H1 (cell line): ENCODE results near the gene TTK. TPM values are rescaled to one million over a fixed set of nuclear protein-coding genes. Genes with fewer than 3 reads are reported as not detected.

Source experiments
- CTCF ChIA-PET: fragments of 300-600 bp; sonication (Branson Sonifier 250); formaldehyde crosslinking; loops from one replicate; lab custom pipeline; 2021; ENCODE audit not compliant: partially characterized antibody; lab: Charles Lee
- POLR2A ChIA-PET: fragments of 300-600 bp; sonication (Branson Sonifier 250); formaldehyde crosslinking; loops from one replicate; lab custom pipeline; 2021; ENCODE audit warnings: inconsistent platforms; ENCODE audit not compliant: partially characterized antibody; lab: Charles Lee
- DNase-seq, 2 experiments: peaks; one replicate each; pipeline versions ENCODE4 v3.0.0 to v3.0.0-alpha.2; 2010 to 2022; ENCODE audit warnings: low spot score in 2 of 2, low read depth in 1 of 2, mixed read lengths in 1 of 2
- FAIRE-seq: peaks from 2 replicates; lab custom pipeline; 2011; peaks lifted over from hg19 to GRCh38; lab: Jason Lieb, UNC
- H2AFZ ChIP-seq: 2 replicates; pipeline ENCODE4 v1.8.1; 2012; ENCODE audit warnings: low read length, inconsistent platforms
- H2AK5ac ChIP-seq: 2 replicates; pipeline ENCODE4 v1.6.1; 2013; ENCODE audit warnings: low read depth, low read length
- H2BK120ac ChIP-seq: replicated peaks from 2 replicates; pipeline ENCODE3; 2013; ENCODE audit warnings: low read depth, low read length, inconsistent platforms
- H2BK12ac ChIP-seq: 2 replicates; pipeline ENCODE4 v1.6.1; 2013; ENCODE audit warnings: low read depth, low read length
- H2BK15ac ChIP-seq: 2 replicates; pipeline ENCODE4 v1.6.1; 2013; ENCODE audit warnings: low read length
- H2BK20ac ChIP-seq: 2 replicates; pipeline ENCODE4 v1.6.1; 2013; ENCODE audit warnings: low read length
- H2BK5ac ChIP-seq: 2 replicates; pipeline ENCODE4 v1.6.1; 2013; ENCODE audit warnings: low read depth, low read length
- H3K14ac ChIP-seq: 2 replicates; pipeline ENCODE4 v1.6.1; 2013; ENCODE audit warnings: inconsistent platforms; ENCODE audit not compliant: insufficient read length
- H3K18ac ChIP-seq: 2 replicates; pipeline ENCODE4 v1.6.1; 2013; ENCODE audit warnings: low read length; ENCODE audit errors: extremely low read depth
- H3K23ac ChIP-seq: 2 replicates; pipeline ENCODE4 v1.6.1; 2013; ENCODE audit warnings: inconsistent platforms; ENCODE audit not compliant: insufficient read length
- H3K23me2 ChIP-seq: 2 replicates; pipeline ENCODE4 v1.6.1; 2013; ENCODE audit warnings: low read depth, low read length
- H3K27ac ChIP-seq: 2 replicates; pipeline ENCODE4 v1.6.1; 2011; ENCODE audit warnings: low read depth, low read length, inconsistent platforms
- H3K27me3 ChIP-seq, 4 experiments: replicated peaks in 1 of 4; 1 replicate in 1 of 4; 2 replicates in 3 of 4; pipeline versions ENCODE4 v1.6.1 to v1.8.1; 2011 to 2013; ENCODE audit warnings: low read length in 3 of 4, mild to moderate bottlenecking in 3 of 4, inconsistent platforms in 2 of 4, mixed read lengths in 2 of 4, moderate library complexity in 1 of 4; ENCODE audit not compliant: control insufficient read depth in 3 of 4, insufficient read depth in 3 of 4; ENCODE audit errors: extremely low read depth in 1 of 4
- H3K36me3 ChIP-seq, 4 experiments: 2 replicates each; pipeline versions ENCODE4 v1.6.1 to v1.8.1; 2011 to 2013; ENCODE audit warnings: mild to moderate bottlenecking in 4 of 4, low read length in 3 of 4, moderate library complexity in 2 of 4, control low read depth in 1 of 4, inconsistent platforms in 1 of 4; ENCODE audit not compliant: insufficient read depth in 4 of 4, control insufficient read depth in 2 of 4
- H3K4ac ChIP-seq: replicated peaks from 2 replicates; pipeline ENCODE3; 2013; ENCODE audit warnings: low read length, low read depth, mixed read lengths, inconsistent platforms; ENCODE audit not compliant: insufficient read length
- H3K4me1 ChIP-seq, 4 experiments: replicated peaks in 1 of 4; 1 replicate in 1 of 4; 2 replicates in 3 of 4; pipeline versions ENCODE4 v1.6.1 to v1.8.1; 2011 to 2013; ENCODE audit warnings: low read length in 3 of 4, inconsistent platforms in 2 of 4, mixed read lengths in 1 of 4; ENCODE audit not compliant: insufficient read depth in 4 of 4, control insufficient read depth in 3 of 4
- H3K4me2 ChIP-seq, 2 experiments: 2 replicates each; pipeline versions ENCODE4 v1.6.1 to v1.8.1; 2011 to 2013; ENCODE audit warnings: low read depth in 2 of 2, low read length in 2 of 2, control low read depth in 1 of 2, inconsistent platforms in 1 of 2, mild to moderate bottlenecking in 1 of 2; ENCODE audit not compliant: insufficient read depth in 1 of 2
- H3K4me3 ChIP-seq, 4 experiments: fragments of 200-600, 300-600 bp in 1 of 4; sonication (generic), shearing (Covaris generic), sonication (Bioruptor Twin) in 1 of 4; 2 replicates each; pipeline versions ENCODE4 v1.5.1 to v1.8.1; 2011 to 2016; ENCODE audit warnings: low read length in 4 of 4, low read depth in 3 of 4, control low read depth in 2 of 4, inconsistent platforms in 2 of 4, mild to moderate bottlenecking in 2 of 4, mixed read lengths in 1 of 4, moderate library complexity in 1 of 4; ENCODE audit not compliant: insufficient read depth in 2 of 4; ENCODE audit errors: extremely low read depth in 1 of 4
- H3K56ac ChIP-seq: replicated peaks from 2 replicates; pipeline ENCODE3; 2013; ENCODE audit warnings: low read depth, mild to moderate bottlenecking, mixed read lengths, low read length, inconsistent platforms; ENCODE audit not compliant: insufficient read length
- H3K79me1 ChIP-seq: 2 replicates; pipeline ENCODE4 v1.6.1; 2013; ENCODE audit warnings: low read depth, low read length, control low read depth
- H3K79me2 ChIP-seq, 2 experiments: 2 replicates each; pipeline versions ENCODE4 v1.6.1 to v1.8.1; 2012 to 2013; ENCODE audit warnings: low read length in 2 of 2, mild to moderate bottlenecking in 2 of 2, inconsistent platforms in 1 of 2; ENCODE audit not compliant: insufficient read depth in 2 of 2, control insufficient read depth in 1 of 2
- H3K9ac ChIP-seq, 4 experiments: replicated peaks in 1 of 4; 1 replicate in 1 of 4; 2 replicates in 3 of 4; pipeline versions ENCODE4 v1.6.1 to v1.8.1; 2011 to 2013; ENCODE audit warnings: low read depth in 3 of 4, low read length in 3 of 4, control low read depth in 2 of 4, mild to moderate bottlenecking in 2 of 4, moderate library complexity in 2 of 4, inconsistent platforms in 1 of 4; ENCODE audit errors: extremely low read depth in 1 of 4
- H3K9me3 ChIP-seq, 2 experiments: 2 replicates each; pipeline versions ENCODE4 v1.6.1 to v1.8.1; 2012 to 2013; ENCODE audit warnings: mild to moderate bottlenecking in 2 of 2, moderate library complexity in 2 of 2, control low read depth in 1 of 2, inconsistent platforms in 1 of 2, low read depth in 1 of 2, low read length in 1 of 2, mixed read lengths in 1 of 2; ENCODE audit not compliant: insufficient read depth in 2 of 2
- H4K20me1 ChIP-seq, 2 experiments: replicated peaks in 1 of 2; 2 replicates each; pipeline versions ENCODE3 to v1.8.1; 2011 to 2013; ENCODE audit warnings: inconsistent platforms in 2 of 2, low read length in 2 of 2, mild to moderate bottlenecking in 1 of 2; ENCODE audit not compliant: insufficient read depth in 2 of 2, control insufficient read depth in 1 of 2
- H4K5ac ChIP-seq: 2 replicates; pipeline ENCODE4 v1.6.1; 2013; ENCODE audit warnings: low read length, low read depth, mixed read lengths, inconsistent platforms; ENCODE audit not compliant: insufficient read length
- H4K8ac ChIP-seq: 2 replicates; pipeline ENCODE4 v1.8.0; 2013; ENCODE audit warnings: mild to moderate bottlenecking, moderate library complexity, low read length, inconsistent platforms; ENCODE audit not compliant: insufficient read depth; ENCODE audit errors: extremely low read depth
- H4K91ac ChIP-seq: replicated peaks from 2 replicates; pipeline ENCODE3; 2013; ENCODE audit warnings: low read length, mixed read lengths, inconsistent platforms; ENCODE audit not compliant: insufficient read length
- CHD1 ChIP-seq: IDR thresholded peaks from 2 replicates; pipeline ENCODE4 v1.6.1; 2012; ENCODE audit warnings: low read depth, low read length, improper control_type of control experiment
- CTCF ChIP-seq, 3 experiments: IDR thresholded peaks; 1 replicate in 2 of 3; 2 replicates in 1 of 3; pipeline versions ENCODE4 v1.5.1 to v1.6.1; 2011; ENCODE audit warnings: low read length in 3 of 3, mild to moderate bottlenecking in 3 of 3, inconsistent platforms in 2 of 3, low read depth in 1 of 3, moderate library complexity in 1 of 3; ENCODE audit not compliant: insufficient read depth in 1 of 3; ENCODE audit errors: control extremely low read depth in 1 of 3
- EGR1 ChIP-seq: IDR thresholded peaks from 2 replicates; pipeline ENCODE4 v1.6.1; 2011; ENCODE audit warnings: low read depth, low read length, borderline replicate concordance
- EZH2 ChIP-seq: fragments of 200-600 bp; sonication (generic); IDR thresholded peaks from 2 replicates; pipeline ENCODE4 v1.7.1; 2012; ENCODE audit warnings: low read depth, mild to moderate bottlenecking, moderate library complexity, low read length, inconsistent platforms; ENCODE audit not compliant: severe bottlenecking
- KDM4A ChIP-seq: IDR thresholded peaks from one replicate; pipeline ENCODE4 v1.7.1; 2012; ENCODE audit warnings: low read depth, mild to moderate bottlenecking, moderate library complexity, low read length, inconsistent platforms; ENCODE audit not compliant: severe bottlenecking
- RNF2 ChIP-seq: fragments of 200-900, 300-1000 bp; sonication (generic); IDR thresholded peaks from 2 replicates; pipeline ENCODE4 v1.7.1; 2016; ENCODE audit warnings: borderline replicate concordance, low read depth, mild to moderate bottlenecking, antibody characterized with exemption, low read length; ENCODE audit not compliant: poor library complexity, severe bottlenecking; ENCODE audit errors: missing control alignments
- RXRA ChIP-seq: IDR thresholded peaks from 2 replicates; pipeline ENCODE4 v1.6.1; 2011; ENCODE audit warnings: low read depth, mild to moderate bottlenecking, low read length, moderate library complexity; ENCODE audit not compliant: insufficient read depth
- SIN3A ChIP-seq, 2 experiments: IDR thresholded peaks in 1 of 2; conservative IDR thresholded peaks in 1 of 2; 2 replicates each; pipeline ENCODE4 v1.6.1; 2011 to 2012; ENCODE audit warnings: low read length in 2 of 2, improper control_type of control experiment in 1 of 2, low read depth in 1 of 2, mild to moderate bottlenecking in 1 of 2
- SUZ12 ChIP-seq: fragments of 200-600 bp; sonication (generic); IDR thresholded peaks from 2 replicates; pipeline ENCODE4 v1.6.1; 2012; ENCODE audit warnings: mild to moderate bottlenecking, inconsistent platforms, low read length, moderate library complexity, mixed read lengths
- ZNF274 ChIP-seq: IDR thresholded peaks from 2 replicates; pipeline ENCODE4 v1.7.0; 2012; ENCODE audit warnings: low read length, borderline replicate concordance; ENCODE audit errors: extremely low read depth
- WGBS, 2 experiments: shearing (Covaris generic) in 1 of 2; methylation state at CpG; one replicate each; pipeline versions ENCODE4 v1.1.6 to v1.1.7; 2013 to 2015; ENCODE audit warnings: low lambda C conversion rate in 2 of 2, mixed read lengths in 2 of 2, inconsistent platforms in 1 of 2, low coverage in 1 of 2, missing lambda C conversion rate in 1 of 2; ENCODE audit not compliant: insufficient replicate concordance in 2 of 2, insufficient coverage in 1 of 2, insufficient read length in 1 of 2; ENCODE audit errors: extremely low coverage in 1 of 2, missing lambda C conversion rate in 1 of 2; 5-methylcytosine and 5-hydroxymethylcytosine counted together
- polyA plus RNA-seq, 7 experiments: library from polyadenylated mRNA; depleted of rRNA in 3 of 7; stranded (reverse) in 5 of 7; unstranded in 2 of 7; fragments of >200 nt in 5 of 7; fragments of 200-250 nt in 2 of 7; gene quantifications; 1 replicate in 5 of 7; 2 replicates in 1 of 7; 4 replicates in 1 of 7; pipeline versions ENCODE4 v1.2.1 to v1.2.3, GENCODE V29; 2011 to 2013; ENCODE audit warnings: missing spikeins in 2 of 7, mixed read lengths in 2 of 7
- total RNA-seq: library from RNA; stranded (reverse); fragmentation: NEBNext Ultra II Directional; extraction: Animal tissue kit (Norgen Biotek cat#: 25700); gene quantifications from 2 replicates; pipeline ENCODE4 v1.2.1, GENCODE V29; 2021

TTK gene
- total and polyA plus RNA-seq, 2 of the 8 experiments (the other 6 are each of a cell fraction or from before 2014, with no cell fraction given): 11.9 to 63.2 TPM

- no peak overlapping the region for H3K4me2 ChIP-seq
- H3K9me3 ChIP-seq: no peaks in the 10 kb centered on the region
- H3K36me3 ChIP-seq: peaks cover 3 to 41% (median 25%) of the 10 kb centered on the region in 4 experiments; a peak in 7 of 8 replicates
- FAIRE-seq: no peak
- no peak overlapping the region for H3K56ac ChIP-seq
- H3K79me1 ChIP-seq: no peaks in the 10 kb centered on the region
- DNase-seq: no peak
- no peak overlapping the region for H2BK20ac ChIP-seq
- H2AFZ ChIP-seq: no peak overlapping the region
- peaks cover 0 to 27% of the 10 kb centered on the region in 2 experiments; a peak in 3 of 4 replicates for H3K79me2 ChIP-seq
- peaks cover 10% of the 10 kb centered on the region for H3K23me2 ChIP-seq
- H4K8ac ChIP-seq: no peak overlapping the region
- H4K91ac ChIP-seq: no peak overlapping the region
- H3K4me3 ChIP-seq: no peak overlapping the region
- H3K27me3 ChIP-seq: no peaks in the 10 kb centered on the region
- CTCF ChIA-PET: interaction anchor here (1.3 to 2.0 kb wide), 2 partner anchors 57 to 61 kb away, joined by 6 to 9 read pairs; no protein-coding TSS in a partner anchor
- POLR2A ChIA-PET: no interaction called here
- no peak overlapping the region for H3K14ac ChIP-seq
- H2BK12ac ChIP-seq: no peak overlapping the region
- H3K4me1 ChIP-seq: peaks cover 0 to 4% (median 3%) of the 10 kb centered on the region in 4 experiments; a peak in 4 of 7 replicates
- no peak overlapping the region for H4K5ac ChIP-seq
- no peak overlapping the region for H2BK5ac ChIP-seq
- H2BK15ac ChIP-seq: no peak overlapping the region
- H2BK120ac ChIP-seq: no peak overlapping the region
- H3K9ac ChIP-seq: no peak overlapping the region
- 75% methylated on average over 1 of the region's 1 CpG; no CpG with 5 or more reads in 1 of the 2 experiments for WGBS, 2 experiments
- H3K27ac ChIP-seq: no peak overlapping the region
- no peak overlapping the region for H3K18ac ChIP-seq
- no peak overlapping the region for H2AK5ac ChIP-seq
- no peak overlapping the region for H3K4ac ChIP-seq
- H3K23ac ChIP-seq: no peak overlapping the region
- peaks cover 0 to 2% of the 10 kb centered on the region in 2 experiments for H4K20me1 ChIP-seq
- TF ChIP-seq CHD1 (no peak), ZNF274 (no peak), EZH2 (no peak), CTCF (IDR thresholded peaks at IDR 0.05; ENCODE audit: control extremely low read depth in 1 of 3, insufficient read depth in 1 of 3, low read depth in 1 of 3, low read length in 3 of 3) (no peak), RNF2 (no peak), EGR1 (no peak), RXRA (no peak), KDM4A (no peak), SIN3A (conservative IDR thresholded peaks at IDR 0.05 in 1 of 2, IDR thresholded peaks at IDR 0.05 in 1 of 2; ENCODE audit: low read depth in 1 of 2, low read length in 2 of 2) (no peak), SUZ12 (no peak)
Observed at GRCh38 chr6:80006541-80006940, 2.1 kb downstream of the TTK start.
